Fibroblast of mammary gland (primary cell): ENCODE results near the gene HOXC6.

ENCODE experiments used
- DNase-seq: peaks from one replicate; pipeline ENCODE4 v3.0.0-alpha.2; 2010; ENCODE audit warnings: low read depth
- H3K4me3 ChIP-seq: 2 replicates; pipeline ENCODE4 v1.5.1; 2011; ENCODE audit warnings: low read depth, mild to moderate bottlenecking, low read length, moderate library complexity; ENCODE audit not compliant: control insufficient read depth
- CTCF ChIP-seq: conservative IDR thresholded peaks from 2 replicates; pipeline ENCODE4 v1.5.1; 2011; ENCODE audit warnings: low read depth, low read length, inconsistent platforms; ENCODE audit not compliant: control insufficient read depth, insufficient read depth

The HOXC6 gene

GRCh38 chr12:54060174-54060974, 32.1 kb downstream of the HOXC6 start:
- TF ChIP-seq CTCF, result no peak
- no peak overlapping the region for H3K4me3 ChIP-seq
- no peak for DNase-seq

GRCh38 chr12:54060975-54061778, 32.9 kb downstream of the HOXC6 start:
- H3K4me3 ChIP-seq, result no peak overlapping the region
- peak; percentile 52 for DNase-seq

GRCh38 chr12:54065677-54066076, 37.4 kb downstream of the HOXC6 start:
- no peak for TF ChIP-seq CTCF
- no peak for DNase-seq
- no peak overlapping the region for H3K4me3 ChIP-seq

More at GRCh38 chr12:54060975-54061778, 32.9 kb downstream of the HOXC6 start:
- TF ChIP-seq CTCF, result no peak

GRCh38 chr12:54066408-54066807, 38.2 kb downstream of the HOXC6 start:
- no peak for DNase-seq
- H3K4me3 ChIP-seq, result no peak overlapping the region
- no peak for TF ChIP-seq CTCF

- TF ChIP-seq CTCF, result no peak
- no peak for DNase-seq
- no peak overlapping the region for H3K4me3 ChIP-seq
Measured at GRCh38 chr12:54068418-54069070, 40.3 kb downstream of the HOXC6 start.

- no peak for TF ChIP-seq CTCF
- no peak for DNase-seq
- no peak overlapping the region for H3K4me3 ChIP-seq
Measured at GRCh38 chr12:54071942-54072341, 43.7 kb downstream of the HOXC6 start.
